Keratinocyte (primary cell): ENCODE measurements around the gene GID4. TPM values are rescaled to one million over a fixed set of nuclear protein-coding genes. Genes with fewer than 3 reads are reported as not detected.

Experiments
- DNase-seq: peaks from one replicate; pipeline ENCODE4 v3.0.0-alpha.2; 2011; ENCODE audit warnings: low read depth, missing footprints, low spot score
- FAIRE-seq: peaks from 2 replicates; lab custom pipeline; 2011; peaks lifted over from hg19 to GRCh38; lab: Jason Lieb, UNC
- H2AFZ ChIP-seq: 2 replicates; pipeline ENCODE4 v1.6.0; 2012; ENCODE audit warnings: low read length, control low read depth, inconsistent platforms; ENCODE audit not compliant: control insufficient read depth
- H3K27ac ChIP-seq: 2 replicates; pipeline ENCODE4 v1.5.1; 2011; ENCODE audit warnings: low read length; ENCODE audit not compliant: control insufficient read depth, insufficient read depth
- H3K27me3 ChIP-seq: 3 replicates; pipeline ENCODE4 v1.6.0; 2011; ENCODE audit warnings: low read length; ENCODE audit not compliant: control insufficient read depth, insufficient read depth; ENCODE audit errors: extremely low read depth
- H3K36me3 ChIP-seq, 2 experiments: 2 replicates in 1 of 2; 3 replicates in 1 of 2; pipeline ENCODE4 v1.5.1; 2011; ENCODE audit warnings: low read length in 2 of 2, mild to moderate bottlenecking in 1 of 2; ENCODE audit not compliant: control insufficient read depth in 2 of 2, insufficient read depth in 2 of 2; ENCODE audit errors: extremely low read depth in 1 of 2
- H3K4me1 ChIP-seq: 3 replicates; pipeline ENCODE4 v1.5.1; 2011; ENCODE audit warnings: low read length; ENCODE audit not compliant: control insufficient read depth, insufficient read depth; ENCODE audit errors: extremely low read depth
- H3K4me2 ChIP-seq: 3 replicates; pipeline ENCODE4 v1.6.0; 2011; ENCODE audit warnings: low read depth, low read length; ENCODE audit not compliant: control insufficient read depth, insufficient read depth; ENCODE audit errors: extremely low read depth
- H3K4me3 ChIP-seq, 3 experiments: fragments of 200-600 bp in 1 of 3; sonication (generic) in 1 of 3; 2 replicates in 2 of 3; 3 replicates in 1 of 3; pipeline ENCODE4 v1.5.1; 2011 to 2016; ENCODE audit warnings: low read length in 3 of 3, mild to moderate bottlenecking in 3 of 3, control low read depth in 2 of 3, inconsistent platforms in 1 of 3, low read depth in 1 of 3, mixed read lengths in 1 of 3, mixed run types in 1 of 3, moderate library complexity in 1 of 3; ENCODE audit not compliant: control insufficient read depth in 2 of 3, insufficient read depth in 2 of 3; ENCODE audit errors: extremely low read depth in 1 of 3
- H3K79me2 ChIP-seq: 2 replicates; pipeline ENCODE4 v1.6.0; 2012; ENCODE audit warnings: low read length; ENCODE audit not compliant: control insufficient read depth, insufficient read depth
- H3K9ac ChIP-seq: 3 replicates; pipeline ENCODE4 v1.6.0; 2011; ENCODE audit warnings: low read length; ENCODE audit not compliant: control insufficient read depth, insufficient read depth; ENCODE audit errors: extremely low read depth
- H3K9me1 ChIP-seq: 3 replicates; pipeline ENCODE4 v1.6.0; 2011; ENCODE audit warnings: low read length; ENCODE audit not compliant: control insufficient read depth, insufficient read depth; ENCODE audit errors: extremely low read depth
- H3K9me3 ChIP-seq: 2 replicates; pipeline ENCODE4 v1.5.1; 2012; ENCODE audit warnings: low read depth, low read length; ENCODE audit not compliant: control insufficient read depth
- H4K20me1 ChIP-seq: 3 replicates; pipeline ENCODE4 v1.6.0; 2011; ENCODE audit warnings: low read length; ENCODE audit not compliant: control insufficient read depth, insufficient read depth; ENCODE audit errors: extremely low read depth
- EZH2 ChIP-seq: IDR thresholded peaks from one replicate; pipeline ENCODE4 v1.6.1; 2012; ENCODE audit warnings: inconsistent platforms, mild to moderate bottlenecking, low read length, moderate library complexity
- dilution Hi-C: fragments of 300-500 bp; cut with MboI; formaldehyde crosslinking; loops from one replicate; pipeline ENCODE4 v1.7.0; 2020; ENCODE audit warnings: low sequenced_read_pairs; ENCODE audit not compliant: extremely low pct_ligation_motif_present
- polyA plus RNA-seq, 5 experiments: library from polyadenylated mRNA; depleted of rRNA in 3 of 5; stranded (reverse) in 3 of 5; stranded (forward) in 1 of 5; unstranded in 1 of 5; fragments of >200 nt; gene quantifications; 1 replicate in 1 of 5; 2 replicates in 3 of 5; 3 replicates in 1 of 5; pipeline versions ENCODE4 v1.2.1 to v1.2.3, GENCODE V29; 2011 to 2012; ENCODE audit warnings: missing spikeins in 2 of 5, low read depth in 1 of 5, low replicate concordance in 1 of 5
- TF ChIP-seq, protein P1 (sequence below), 3 experiments: IDR thresholded peaks in 1 of 3; conservative IDR thresholded peaks in 1 of 3; optimal IDR thresholded peaks in 1 of 3; 2 replicates in 2 of 3; 3 replicates in 1 of 3; pipeline versions ENCODE3 to v1.5.1; 2011; ENCODE audit warnings: low read length in 3 of 3, mild to moderate bottlenecking in 3 of 3, moderate library complexity in 2 of 3, control low read depth in 1 of 3, inconsistent platforms in 1 of 3; ENCODE audit not compliant: insufficient read depth in 2 of 3; ENCODE audit errors: extremely low read depth in 1 of 3

GID4 gene
- polyA plus RNA-seq, 1 donor (not counting 4 experiments of a cell fraction or from before 2014, with no cell fraction given) = 16.8 TPM

GRCh38 chr17:18076936-18077335 lies 37.7 kb downstream of the GID4 start:
- Histone ChIP-seq H3K4me3 (no peak overlapping the region), H3K27ac (no peak overlapping the region), H2AFZ (no peak overlapping the region), H3K27me3 (no peaks in the 10 kb centered on the region), H3K9ac (no peak overlapping the region), H3K9me3 (no peaks in the 10 kb centered on the region), H3K4me1 (peaks cover 2% of the 10 kb centered on the region), H3K79me2 (no peaks in the 10 kb centered on the region), H3K9me1 (no peaks in the 10 kb centered on the region), H3K36me3 (no peaks in the 10 kb centered on the region), H3K4me2 (no peak overlapping the region), H4K20me1 (no peaks in the 10 kb centered on the region)
- DNase-seq (no peak), FAIRE-seq (no peak)
- TF ChIP-seq, protein P1, sequence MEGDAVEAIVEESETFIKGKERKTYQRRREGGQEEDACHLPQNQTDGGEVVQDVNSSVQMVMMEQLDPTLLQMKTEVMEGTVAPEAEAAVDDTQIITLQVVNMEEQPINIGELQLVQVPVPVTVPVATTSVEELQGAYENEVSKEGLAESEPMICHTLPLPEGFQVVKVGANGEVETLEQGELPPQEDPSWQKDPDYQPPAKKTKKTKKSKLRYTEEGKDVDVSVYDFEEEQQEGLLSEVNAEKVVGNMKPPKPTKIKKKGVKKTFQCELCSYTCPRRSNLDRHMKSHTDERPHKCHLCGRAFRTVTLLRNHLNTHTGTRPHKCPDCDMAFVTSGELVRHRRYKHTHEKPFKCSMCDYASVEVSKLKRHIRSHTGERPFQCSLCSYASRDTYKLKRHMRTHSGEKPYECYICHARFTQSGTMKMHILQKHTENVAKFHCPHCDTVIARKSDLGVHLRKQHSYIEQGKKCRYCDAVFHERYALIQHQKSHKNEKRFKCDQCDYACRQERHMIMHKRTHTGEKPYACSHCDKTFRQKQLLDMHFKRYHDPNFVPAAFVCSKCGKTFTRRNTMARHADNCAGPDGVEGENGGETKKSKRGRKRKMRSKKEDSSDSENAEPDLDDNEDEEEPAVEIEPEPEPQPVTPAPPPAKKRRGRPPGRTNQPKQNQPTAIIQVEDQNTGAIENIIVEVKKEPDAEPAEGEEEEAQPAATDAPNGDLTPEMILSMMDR (optimal IDR thresholded peaks at IDR 0.05 in 1 of 3, IDR thresholded peaks at IDR 0.05 in 1 of 3, conservative IDR thresholded peaks at IDR 0.05 in 1 of 3; ENCODE audit: extremely low read depth in 1 of 3, insufficient read depth in 2 of 3, low read length in 3 of 3) = no peak
- no peak for TF ChIP-seq EZH2
- dilution Hi-C loops = no loop called here

DNA sequence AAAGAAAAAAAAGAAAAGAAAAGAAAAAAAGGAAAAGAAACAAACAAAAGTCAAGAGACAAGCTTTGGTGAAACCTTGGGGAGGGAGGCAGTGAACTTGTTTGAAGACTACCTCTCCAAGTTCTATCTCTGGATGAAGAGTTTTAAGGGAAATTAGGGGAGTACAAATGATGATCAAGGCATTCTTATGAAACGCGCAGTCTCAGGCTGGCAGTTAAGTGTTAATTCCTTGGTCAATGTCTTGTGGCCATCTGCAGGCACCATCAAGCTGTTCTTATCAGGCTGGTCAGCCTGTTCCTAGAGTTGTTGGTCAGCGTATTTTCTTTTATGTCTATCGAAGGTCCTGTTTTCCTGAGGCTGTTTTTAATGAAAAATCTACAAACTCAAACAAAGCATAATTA lies 40.3 kb downstream of the GID4 start:
- Histone ChIP-seq H3K9me1 (no peaks in the 10 kb centered on the region), H3K4me1 (peaks cover 2% of the 10 kb centered on the region), H3K9ac (no peak overlapping the region), H3K79me2 (no peaks in the 10 kb centered on the region), H3K4me2 (no peak overlapping the region), H2AFZ (no peak overlapping the region), H3K9me3 (no peaks in the 10 kb centered on the region), H4K20me1 (no peaks in the 10 kb centered on the region), H3K36me3 (no peaks in the 10 kb centered on the region), H3K4me3 (no peak overlapping the region), H3K27me3 (no peaks in the 10 kb centered on the region), H3K27ac (no peak overlapping the region)
- dilution Hi-C loops = no loop called here
- FAIRE-seq = no peak
- DNase-seq = no peak
- TF ChIP-seq, protein P1 (optimal IDR thresholded peaks at IDR 0.05 in 1 of 3, IDR thresholded peaks at IDR 0.05 in 1 of 3, conservative IDR thresholded peaks at IDR 0.05 in 1 of 3; ENCODE audit: extremely low read depth in 1 of 3, insufficient read depth in 2 of 3, low read length in 3 of 3) = no peak
- TF ChIP-seq EZH2 = no peak
